Vagina (tissue), 2 donors: ENCODE measurements around the gene MLXIPL. TPM values are rescaled to one million over a fixed set of nuclear protein-coding genes. Genes with fewer than 3 reads are reported as not detected.
"Not testable (repeated sequence)": the region's sequence is repeated elsewhere in the genome, so short reads cannot be mapped to it uniquely, and the experiment has no call there.

Source experiments
- DNase-seq, 2 donors: peaks; one replicate each; pipeline ENCODE4 v3.0.0-alpha.2; 2017; ENCODE audit errors: extremely low spot score in 2 of 2
- H3K27ac ChIP-seq: fragments of 200-600 bp; sonication (generic); one replicate; pipeline ENCODE4 v1.5.1; 2019
- H3K27me3 ChIP-seq: fragments of 200-600 bp; sonication (generic); one replicate; pipeline ENCODE4 v1.5.1; 2019
- H3K36me3 ChIP-seq, 2 donors: fragments of 200-600 bp; sonication (generic); one replicate each; pipeline ENCODE4 v1.5.1; 2017 to 2019
- H3K4me1 ChIP-seq: fragments of 200-600 bp; sonication (generic); one replicate; pipeline ENCODE4 v1.5.1; 2019
- H3K4me3 ChIP-seq, 2 donors: fragments of 200-600 bp; sonication (generic); 1 replicate in 1 of 2; 2 replicates in 1 of 2; pipeline ENCODE4 v1.5.1; 2016 to 2019
- H3K9me3 ChIP-seq: fragments of 200-600 bp; sonication (generic); one replicate; pipeline ENCODE4 v1.5.1; 2019
- CTCF ChIP-seq, 3 experiments: fragments of 450-650 bp in 2 of 3; fragments of 200-600 bp in 1 of 3; sonication (generic) in 1 of 3; IDR thresholded peaks; one replicate each; pipeline ENCODE4 v1.5.1; 2017 to 2019; ENCODE audit warnings: antibody characterized with exemption in 3 of 3, mild to moderate bottlenecking in 2 of 3, moderate library complexity in 2 of 3
- POLR2A ChIP-seq, 2 donors: fragments of 450-650 bp; IDR thresholded peaks; one replicate each; pipeline ENCODE4 v1.6.1; 2017; ENCODE audit warnings: antibody characterized with exemption in 2 of 2, mild to moderate bottlenecking in 2 of 2, moderate library complexity in 2 of 2
- POLR2AphosphoS5 ChIP-seq, 2 donors: sonication (generic); formaldehyde crosslinking; IDR thresholded peaks; one replicate each; pipeline ENCODE4 v1.9.0; 2017; ENCODE audit warnings: antibody characterized with exemption in 2 of 2, mild to moderate bottlenecking in 2 of 2, low read depth in 1 of 2; ENCODE audit not compliant: insufficient read depth in 1 of 2
- intact Hi-C: fragments of 100-400 bp; cut with DNase I; formaldehyde crosslinking; loops from one replicate; pipeline ENCODE4 v1.15.1; 2023
- total RNA-seq: library from RNA; depleted of rRNA; stranded (reverse); fragments of >200 nt; gene quantifications from one replicate; pipeline ENCODE4 v1.2.3, GENCODE V29; 2016

Gene MLXIPL
- total RNA-seq, 1 donor from 2014 or later: 6.1 TPM

- Histone ChIP-seq H3K27me3 (no peaks in the 10 kb centered on the region), H3K4me1 (peaks cover 22% of the 10 kb centered on the region), H3K36me3 (no peaks in the 10 kb centered on the region), H3K9me3 (no peaks in the 10 kb centered on the region), H3K27ac (no peak overlapping the region), H3K4me3 (peak overlapping the region; percentile 34 to 41)
- TF ChIP-seq POLR2AphosphoS5 (IDR thresholded peaks at IDR 0.05; ENCODE audit: insufficient read depth in 1 of 2, low read depth in 1 of 2): no peak
- no peak for TF ChIP-seq POLR2A (IDR thresholded peaks at IDR 0.05)
- TF ChIP-seq CTCF (IDR thresholded peaks at IDR 0.05): no peak
- intact Hi-C loops: no loop called here
- DNase-seq: no peak
Observed at GRCh38 chr7:73624669-73625001, 313 bp upstream of the MLXIPL start.

GRCh38 chr7:73622909-73623797 lies 1.2 kb downstream of the MLXIPL start:
- H3K27me3 ChIP-seq: no peaks in the 10 kb centered on the region
- TF ChIP-seq POLR2AphosphoS5 (IDR thresholded peaks at IDR 0.05; ENCODE audit: insufficient read depth in 1 of 2, low read depth in 1 of 2) (no peak), POLR2A (IDR thresholded peaks at IDR 0.05) (no peak), CTCF (IDR thresholded peaks at IDR 0.05) (no peak)
- no peaks in the 10 kb centered on the region for H3K9me3 ChIP-seq
- H3K4me3 ChIP-seq: peak overlapping the region; percentile 34 to 41
- no peak overlapping the region for H3K27ac ChIP-seq
- H3K4me1 ChIP-seq: peaks cover 22% of the 10 kb centered on the region
- intact Hi-C loops: no loop called here
- DNase-seq: no peak
- no peaks in the 10 kb centered on the region for H3K36me3 ChIP-seq

- intact Hi-C loops: no loop called here
- Histone ChIP-seq H3K27ac (no peak overlapping the region), H3K27me3 (no peaks in the 10 kb centered on the region), H3K36me3 (no peaks in the 10 kb centered on the region), H3K4me3 (no peak overlapping the region), H3K9me3 (no peaks in the 10 kb centered on the region), H3K4me1 (peaks cover 22% of the 10 kb centered on the region)
- TF ChIP-seq POLR2A (IDR thresholded peaks at IDR 0.05) (no peak), CTCF (IDR thresholded peaks at IDR 0.05) (no peak), POLR2AphosphoS5 (IDR thresholded peaks at IDR 0.05; ENCODE audit: insufficient read depth in 1 of 2, low read depth in 1 of 2) (no peak)
- DNase-seq: no peak
Observed at GRCh38 chr7:73622527-73622908, 1.8 kb downstream of the MLXIPL start.

- Histone ChIP-seq H3K4me1 (peaks cover 22% of the 10 kb centered on the region), H3K36me3 (no peaks in the 10 kb centered on the region), H3K27me3 (no peaks in the 10 kb centered on the region), H3K9me3 (no peaks in the 10 kb centered on the region), H3K4me3 (no peak overlapping the region), H3K27ac (no peak overlapping the region)
- DNase-seq: no peak
- TF ChIP-seq CTCF (IDR thresholded peaks at IDR 0.05): no peak
- intact Hi-C loops: no loop called here
Observed at GRCh38 chr7:73621168-73622063, 2.9 kb downstream of the MLXIPL start.

GRCh38 chr7:73619394-73619793 lies 4.9 kb downstream of the MLXIPL start:
- intact Hi-C loops, H3K36me3 ChIP-seq, H3K27ac ChIP-seq, H3K27me3 ChIP-seq, H3K4me3 ChIP-seq, H3K9me3 ChIP-seq, DNase-seq: not testable (repeated sequence)
- peaks cover 20% of the 10 kb centered on the region for H3K4me1 ChIP-seq
